Measurements from ENCODE around the gene HMCN1.

Gene HMCN1

GRCh38 chr1:185733818-185734735 lies at the start of gene HMCN1:
HMCN1 (plus strand) TSS chr1:185734391; CDS start chr1:185734780, 389 bp downstream.
- TF ChIP-seq POLR2A (IDR thresholded peaks at IDR 0.05; ENCODE audit: low read depth, low read length), result peak; percentile 55; the same call in 1 of the 2 replicates
- FAIRE-seq (no peak), DNase-seq (ENCODE audit: insufficient read length, low spot score) (peak; percentile 39)

GRCh38 chr1:185686821-185687778 lies 47.1 kb upstream of the HMCN1 start:
- DNase-seq (ENCODE audit: insufficient read length, low spot score) (no peak), FAIRE-seq (no peak)
- no peak for TF ChIP-seq POLR2A (IDR thresholded peaks at IDR 0.05; ENCODE audit: low read depth, low read length)

DNA sequence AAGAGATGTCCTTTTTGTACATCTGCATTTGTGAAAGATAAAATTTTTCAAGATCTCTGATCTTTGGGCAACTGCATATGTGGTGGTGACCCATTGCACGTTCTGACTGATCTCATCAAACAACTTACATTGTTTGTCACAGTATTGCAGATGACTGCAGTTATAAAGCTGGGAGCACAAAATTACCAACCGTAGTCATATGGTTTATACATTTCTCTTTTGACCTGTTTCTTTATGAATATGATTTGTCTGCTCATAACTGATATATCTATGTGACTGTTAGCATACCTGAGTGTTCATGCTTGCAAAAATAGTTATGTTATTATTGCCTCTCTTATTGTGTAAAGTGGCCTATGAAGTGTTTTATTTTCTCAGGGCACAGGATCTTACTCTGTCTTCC lies 43.7 kb upstream of the HMCN1 start:
- no peak for TF ChIP-seq POLR2A (IDR thresholded peaks at IDR 0.05; ENCODE audit: low read depth, low read length)
- DNase-seq (ENCODE audit: insufficient read length, low spot score) (no peak), FAIRE-seq (no peak)

DNA sequence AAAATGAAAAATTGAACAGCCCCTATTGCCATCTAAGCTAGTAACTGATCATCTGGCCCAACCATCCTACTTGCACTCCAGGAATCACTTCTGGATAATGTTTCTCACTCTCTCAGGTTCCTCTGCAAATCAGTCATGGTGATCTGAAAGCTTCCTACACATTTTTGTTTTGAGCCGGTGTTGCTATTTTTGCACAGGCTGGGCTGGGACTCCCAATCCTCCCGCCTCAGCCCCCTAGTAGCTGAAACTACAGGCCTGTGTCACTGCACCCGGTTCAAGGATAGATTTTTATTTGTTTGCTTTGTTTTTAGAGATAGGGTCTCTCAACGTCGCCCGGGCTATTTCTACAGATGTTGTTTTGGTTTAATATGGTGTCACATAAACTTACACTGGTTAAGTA lies 40.5 kb upstream of the HMCN1 start:
- no peak for FAIRE-seq
- no peak for DNase-seq (ENCODE audit: insufficient read length, low spot score)
- no peak for TF ChIP-seq POLR2A (IDR thresholded peaks at IDR 0.05; ENCODE audit: low read depth, low read length)

DNA sequence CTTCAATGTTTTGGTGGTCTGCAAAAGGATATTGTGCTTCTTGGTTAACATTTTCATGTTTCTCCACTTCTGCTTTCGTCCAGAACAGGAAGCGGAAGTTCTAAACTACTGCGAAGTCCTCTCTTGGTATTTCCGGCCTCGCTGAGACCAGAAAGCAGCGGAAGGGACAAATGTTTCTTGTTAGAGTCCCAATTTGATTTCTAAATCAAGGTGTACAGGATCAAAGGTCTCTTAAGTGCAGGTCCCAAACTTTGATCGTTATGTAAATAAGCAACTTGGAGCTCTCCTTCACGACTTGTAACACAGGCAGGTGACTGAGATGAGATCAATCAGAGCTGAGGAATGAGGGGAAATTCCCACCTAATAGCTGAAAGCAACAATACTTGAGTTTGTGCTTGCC lies 40.1 kb upstream of the HMCN1 start:
- DNase-seq (ENCODE audit: insufficient read length, low spot score) (no peak), FAIRE-seq (no peak)
- no peak for TF ChIP-seq POLR2A (IDR thresholded peaks at IDR 0.05; ENCODE audit: low read depth, low read length)

- DNase-seq (ENCODE audit: insufficient read length, low spot score), result no peak
- peak; percentile 11 for FAIRE-seq
- no peak for TF ChIP-seq POLR2A (IDR thresholded peaks at IDR 0.05; ENCODE audit: low read depth, low read length)
These were observed 38.9 kb upstream of the HMCN1 start for GRCh38 chr1:185695299-185695698.

- FAIRE-seq (no peak), DNase-seq (ENCODE audit: insufficient read length, low spot score) (no peak)
- no peak for TF ChIP-seq POLR2A (IDR thresholded peaks at IDR 0.05; ENCODE audit: low read depth, low read length)
These were observed 37.6 kb upstream of the HMCN1 start for GRCh38 chr1:185696422-185697150.

DNA sequence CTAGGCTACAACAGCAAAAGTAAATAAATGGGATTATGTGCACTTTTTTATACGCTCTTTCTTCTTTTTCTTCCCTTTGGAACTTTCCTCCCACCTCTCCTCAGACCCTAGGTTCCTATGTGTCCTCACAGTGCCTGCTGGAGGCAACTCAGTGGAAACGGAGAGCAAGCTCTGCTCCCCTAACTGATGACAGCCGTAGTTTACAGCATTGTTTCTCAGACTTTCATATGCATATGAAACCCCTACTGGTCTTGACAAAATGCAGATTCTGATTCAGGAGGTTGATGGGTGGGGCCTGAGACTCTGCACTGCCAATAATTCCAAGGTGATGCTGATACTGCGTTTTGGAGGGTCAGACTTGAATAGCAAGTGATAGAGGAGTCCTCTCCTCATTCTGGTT lies 34.3 kb upstream of the HMCN1 start:
- DNase-seq (ENCODE audit: insufficient read length, low spot score) (no peak), FAIRE-seq (no peak)
- no peak for TF ChIP-seq POLR2A (IDR thresholded peaks at IDR 0.05; ENCODE audit: low read depth, low read length)

DNA sequence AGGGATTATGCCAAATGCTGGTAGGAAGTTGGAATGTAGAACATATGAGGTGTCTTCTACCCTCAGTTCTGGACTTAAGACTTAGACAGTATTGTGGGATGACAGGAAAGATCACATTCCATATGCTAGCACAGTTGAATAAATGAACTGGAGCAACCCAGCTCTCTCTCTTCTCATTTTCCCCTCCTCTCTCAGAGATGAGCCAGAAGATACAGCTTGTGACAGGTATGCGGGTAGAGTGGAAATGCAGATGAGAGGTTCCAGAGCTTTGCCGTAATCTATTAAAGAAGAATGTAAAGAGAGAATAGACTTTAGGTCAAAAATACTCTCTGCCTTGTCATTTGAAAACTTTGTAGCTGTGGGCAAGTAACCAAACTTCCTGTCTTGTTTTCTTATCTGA lies 32.5 kb upstream of the HMCN1 start:
- TF ChIP-seq POLR2A (IDR thresholded peaks at IDR 0.05; ENCODE audit: low read depth, low read length), result no peak
- DNase-seq (ENCODE audit: insufficient read length, low spot score) (no peak), FAIRE-seq (no peak)

GRCh38 chr1:185704181-185704580 lies 30.0 kb upstream of the HMCN1 start:
- TF ChIP-seq POLR2A (IDR thresholded peaks at IDR 0.05; ENCODE audit: low read depth, low read length), result no peak
- DNase-seq (ENCODE audit: insufficient read length, low spot score) (no peak), FAIRE-seq (no peak)

GRCh38 chr1:185716095-185716494 lies 18.1 kb upstream of the HMCN1 start:
- DNase-seq (ENCODE audit: insufficient read length, low spot score) (no peak), FAIRE-seq (no peak)
- TF ChIP-seq POLR2A (IDR thresholded peaks at IDR 0.05; ENCODE audit: low read depth, low read length), result no peak

DNA sequence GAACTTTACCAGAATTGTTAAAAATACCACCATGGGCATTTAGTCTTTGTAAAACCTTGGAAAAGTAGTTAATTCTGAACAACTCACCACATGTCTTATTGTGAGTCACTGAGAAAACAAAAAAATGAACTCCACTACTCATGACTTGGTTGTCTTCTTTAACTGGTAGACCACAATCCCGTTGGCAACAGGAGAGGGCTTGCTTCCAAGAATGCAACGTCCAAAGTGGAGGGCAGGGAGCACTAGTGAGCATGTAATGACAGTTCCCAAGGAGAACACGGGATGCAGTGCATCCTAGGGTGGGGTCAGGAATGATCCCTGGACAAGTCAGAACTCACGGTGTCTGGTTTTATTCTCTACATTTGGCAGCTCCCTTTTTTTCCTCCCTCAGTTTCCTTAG lies 15.2 kb upstream of the HMCN1 start:
- peak; percentile 99 for FAIRE-seq
- no peak for TF ChIP-seq POLR2A (IDR thresholded peaks at IDR 0.05; ENCODE audit: low read depth, low read length)
- peak; percentile 12 for DNase-seq (ENCODE audit: insufficient read length, low spot score)

DNA sequence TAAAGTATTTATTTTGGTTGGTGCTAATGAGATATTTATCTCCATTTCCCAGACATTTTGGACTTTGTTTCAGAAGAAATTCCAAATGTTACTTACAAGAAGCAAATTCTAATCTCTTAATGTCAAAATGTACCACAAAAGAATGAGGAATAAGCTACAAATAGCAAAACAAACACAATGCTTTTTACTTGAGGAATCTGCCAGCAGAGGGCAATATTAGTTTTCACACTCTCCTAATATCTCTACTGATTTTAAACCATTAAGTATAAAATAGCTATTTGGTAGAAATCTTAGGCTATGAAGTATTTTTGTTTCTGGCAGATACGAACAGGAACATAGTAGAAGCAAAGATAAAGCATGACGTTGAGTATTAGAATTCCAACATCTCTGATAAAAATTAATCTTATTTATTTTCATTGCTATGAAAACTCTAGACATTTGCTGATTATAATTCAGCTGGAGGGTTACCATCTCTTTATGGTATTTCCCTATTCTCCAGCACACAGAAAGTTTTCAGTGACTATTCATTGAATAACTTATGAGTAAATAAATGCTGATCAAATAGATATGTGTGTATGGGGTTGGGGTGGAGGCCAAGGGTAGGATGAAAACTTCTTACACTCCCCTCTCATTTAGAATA lies 13.4 kb upstream of the HMCN1 start:
- no peak for DNase-seq (ENCODE audit: insufficient read length, low spot score)
- TF ChIP-seq POLR2A (IDR thresholded peaks at IDR 0.05; ENCODE audit: low read depth, low read length), result no peak
- no peak for FAIRE-seq

Measured in H54 (cell line).